GM21786 (cell line): ENCODE measurements around the gene HHIP.

Experiments used
- ATAC-seq: cut with Tn5 transposase; IDR thresholded peaks from one replicate; pipeline ENCODE4 v1.9.1; 2021; ENCODE audit not compliant: unreplicated experiment

HHIP gene

GRCh38 chr4:144656850-144657249 is 10.9 kb downstream of the HHIP start:
- ATAC-seq: no peak

GRCh38 chr4:144658015-144658567 is 12.1 kb downstream of the HHIP start:
- no peak for ATAC-seq

- no peak for ATAC-seq
Observed at GRCh38 chr4:144658903-144659302, 12.9 kb downstream of the HHIP start.

GRCh38 chr4:144659447-144659846 is 13.5 kb downstream of the HHIP start:
- ATAC-seq: no peak

- ATAC-seq: no peak
Observed at GRCh38 chr4:144663834-144664475, 18.0 kb downstream of the HHIP start.

GRCh38 chr4:144666539-144667175 is 20.7 kb downstream of the HHIP start:
- no peak for ATAC-seq

- no peak for ATAC-seq
Observed at GRCh38 chr4:144667500-144667899, 21.5 kb downstream of the HHIP start.

GRCh38 chr4:144670776-144671175 is 24.8 kb downstream of the HHIP start:
- ATAC-seq: no peak

- ATAC-seq: no peak
Observed at GRCh38 chr4:144674711-144675110, 28.8 kb downstream of the HHIP start.

- no peak for ATAC-seq
Observed at GRCh38 chr4:144681806-144682205, 35.9 kb downstream of the HHIP start.

GRCh38 chr4:144683516-144683915 is 37.6 kb downstream of the HHIP start:
- no peak for ATAC-seq

GRCh38 chr4:144685911-144686310 is 40.0 kb downstream of the HHIP start:
- ATAC-seq: no peak

- ATAC-seq: no peak
Observed at GRCh38 chr4:144686921-144687320, 41.0 kb downstream of the HHIP start.

GRCh38 chr4:144687466-144687865 is 41.5 kb downstream of the HHIP start:
- ATAC-seq: no peak

- ATAC-seq: no peak
Observed at GRCh38 chr4:144688035-144688569, 42.1 kb downstream of the HHIP start.

- ATAC-seq: no peak
Observed at GRCh38 chr4:144689125-144689524, 43.2 kb downstream of the HHIP start.

- no peak for ATAC-seq
Observed at GRCh38 chr4:144695721-144696120, 49.8 kb downstream of the HHIP start.

- no peak for ATAC-seq
Observed at GRCh38 chr4:144696376-144696775, 50.4 kb downstream of the HHIP start.

GRCh38 chr4:144699565-144699964 is 53.6 kb downstream of the HHIP start:
- ATAC-seq: no peak

GRCh38 chr4:144701683-144702233 is 55.8 kb downstream of the HHIP start:
- no peak for ATAC-seq

GRCh38 chr4:144703494-144703893 is 57.5 kb downstream of the HHIP start:
- ATAC-seq: no peak
